Stimulated activated CD4-positive, alpha-beta T cell treated with anti-CD3 and anti-CD28 coated beads, Interleukin-1b, Interleukin-23, amount 100 ng/mL, for 24 hours (primary cell): ENCODE measurements around the gene NCAM2.
"Not testable (repeated sequence)": the region's sequence is repeated elsewhere in the genome, so short reads cannot be mapped to it uniquely, and the experiment has no call there.

Source experiments
- DNase-seq, 4 experiments: peaks; one replicate each; pipeline ENCODE4 v3.0.0-alpha.2; 2020; ENCODE audit warnings: low read depth in 4 of 4, low spot score in 1 of 4

Gene NCAM2

DNA sequence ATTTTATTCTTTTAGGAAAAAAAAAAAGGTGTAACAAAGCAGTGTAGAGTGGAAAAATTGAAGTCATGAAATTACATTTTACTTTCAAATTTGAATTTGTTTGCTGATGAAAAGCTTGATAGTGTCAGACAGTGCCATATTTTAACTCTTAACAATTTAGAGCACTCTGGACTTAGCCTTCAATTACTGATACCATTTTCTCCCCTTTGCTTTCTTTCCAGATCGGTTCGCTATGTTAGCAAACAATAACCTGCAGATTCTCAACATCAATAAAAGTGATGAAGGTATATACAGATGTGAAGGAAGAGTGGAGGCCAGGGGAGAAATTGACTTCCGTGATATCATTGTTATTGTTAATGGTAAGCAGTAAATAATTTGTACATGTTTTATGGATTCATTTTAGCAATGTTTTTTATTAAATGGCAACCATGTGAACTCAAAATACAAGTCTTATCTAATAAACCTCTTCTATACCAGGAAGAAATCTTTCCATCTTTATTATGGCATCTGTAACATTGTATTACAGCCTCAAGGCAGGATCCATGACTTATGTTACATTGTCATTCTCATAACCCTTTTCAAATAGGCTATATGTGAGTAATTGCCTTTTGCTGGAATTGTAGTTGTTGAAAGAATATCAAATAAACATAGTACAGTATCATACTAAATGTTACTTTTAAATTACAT, 293.8 kb downstream of the NCAM2 start:
- no peak for DNase-seq

DNA sequence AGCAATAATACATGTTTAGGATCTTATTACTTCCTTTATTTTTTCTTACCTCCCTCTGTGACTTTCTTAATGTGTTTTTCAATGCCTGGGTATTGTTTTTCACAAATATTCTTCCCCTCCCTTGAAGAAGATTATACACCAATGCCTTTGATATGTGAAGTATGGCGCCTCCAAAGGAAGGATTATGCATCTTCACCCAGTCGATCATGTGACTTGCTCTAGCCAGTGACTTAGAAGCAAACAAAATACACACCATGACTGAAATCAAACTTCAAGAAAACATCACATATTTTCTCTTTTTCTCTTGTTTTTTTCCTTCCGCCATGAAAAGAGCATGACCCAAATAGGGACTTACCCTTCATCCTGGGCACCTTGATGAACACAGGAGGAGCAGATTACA, 297.1 kb downstream of the NCAM2 start:
- DNase-seq = no peak

DNA sequence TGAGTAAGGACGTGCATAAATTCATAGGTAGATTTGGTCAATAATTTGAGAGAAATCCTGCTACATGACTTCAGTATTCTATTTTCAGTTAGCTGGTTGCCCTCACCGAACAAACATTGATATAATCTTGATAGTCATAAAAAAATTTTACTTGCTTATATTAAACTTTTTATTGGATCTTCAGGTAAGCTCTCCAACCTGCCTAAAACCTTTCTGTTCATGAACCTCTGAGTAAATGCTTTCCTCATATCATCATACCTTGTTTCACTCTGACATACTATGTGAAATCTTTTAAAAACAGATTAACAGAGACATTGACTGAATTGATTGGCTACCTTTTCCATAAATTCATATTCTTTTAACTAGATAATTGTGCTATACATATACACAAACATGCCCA, 299.0 kb downstream of the NCAM2 start:
- DNase-seq = no peak

DNA sequence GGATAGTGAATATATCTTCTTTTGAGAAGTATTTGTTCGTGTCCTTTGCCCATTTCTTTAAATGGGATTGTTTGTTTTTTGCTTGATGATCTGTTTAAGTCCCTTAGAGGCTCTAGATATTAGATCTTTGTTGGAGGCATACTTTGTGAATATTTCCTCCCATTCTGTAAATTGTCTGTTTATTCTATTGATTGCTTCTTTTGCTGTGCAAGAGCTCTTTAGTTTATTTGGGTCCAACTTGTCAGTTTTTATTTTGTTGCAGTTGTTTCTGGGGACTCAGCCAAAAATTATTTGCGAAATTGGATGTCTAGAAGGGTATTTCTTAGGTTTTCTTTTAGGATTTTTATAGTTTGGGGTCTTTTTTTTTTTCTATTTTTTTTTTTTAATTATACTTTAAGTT, 302.8 kb downstream of the NCAM2 start:
- no peak for DNase-seq

DNA sequence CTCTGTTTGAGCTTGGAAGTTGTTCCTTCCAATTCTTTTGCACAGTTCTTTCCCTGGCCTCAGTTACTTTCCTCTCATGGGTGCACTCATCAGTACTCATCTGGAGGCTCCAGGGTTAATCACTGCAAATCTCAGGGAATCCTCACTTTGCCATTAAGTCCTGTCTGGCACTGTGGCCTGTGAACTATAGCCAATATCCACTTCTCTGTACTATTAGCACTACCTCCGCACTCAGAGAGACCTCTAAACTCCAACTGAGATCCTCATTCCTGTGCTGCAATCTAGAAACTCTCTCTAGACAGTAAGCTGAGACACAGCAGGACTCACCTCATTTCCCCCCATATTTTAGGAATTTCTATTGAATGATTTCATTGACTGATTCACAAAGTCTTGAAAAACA, 311.3 kb downstream of the NCAM2 start:
- no peak for DNase-seq

DNA sequence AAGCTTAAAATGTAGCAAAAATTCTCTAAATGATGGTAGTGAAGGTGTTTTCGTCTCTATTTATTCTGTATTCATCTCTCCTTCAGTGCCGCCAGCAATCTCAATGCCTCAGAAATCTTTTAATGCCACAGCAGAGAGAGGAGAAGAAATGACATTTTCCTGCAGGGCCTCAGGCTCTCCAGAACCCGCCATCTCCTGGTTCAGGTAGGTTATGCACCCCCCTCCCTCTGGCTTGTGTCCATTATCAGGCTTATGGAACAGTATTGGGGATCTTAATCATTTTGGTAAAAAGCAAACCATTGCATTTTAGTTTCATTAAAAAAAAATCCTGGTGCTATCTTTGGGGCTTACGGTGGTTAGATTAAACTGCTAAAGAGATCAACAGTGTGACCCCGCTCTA, 326.1 kb downstream of the NCAM2 start:
- DNase-seq = no peak

DNA sequence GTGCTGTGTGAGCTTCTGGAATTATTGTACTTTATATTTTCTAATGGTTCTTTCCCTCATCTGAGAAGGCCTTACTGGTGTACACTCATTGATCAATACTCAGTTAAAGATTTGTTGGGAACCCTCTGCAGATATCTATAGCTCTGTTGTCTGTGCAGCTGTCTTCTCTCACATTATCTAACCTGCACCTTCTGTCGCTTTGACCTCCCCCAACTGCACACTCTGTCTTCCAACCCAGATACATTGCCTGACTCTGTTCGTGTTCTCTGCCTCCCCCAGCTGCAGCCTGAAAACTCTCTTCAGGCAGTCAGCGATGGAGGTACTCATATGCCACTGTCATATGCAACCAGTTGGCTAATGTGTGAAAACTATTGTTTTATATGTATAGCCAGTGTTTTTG, 334.3 kb downstream of the NCAM2 start:
- no peak for DNase-seq

DNA sequence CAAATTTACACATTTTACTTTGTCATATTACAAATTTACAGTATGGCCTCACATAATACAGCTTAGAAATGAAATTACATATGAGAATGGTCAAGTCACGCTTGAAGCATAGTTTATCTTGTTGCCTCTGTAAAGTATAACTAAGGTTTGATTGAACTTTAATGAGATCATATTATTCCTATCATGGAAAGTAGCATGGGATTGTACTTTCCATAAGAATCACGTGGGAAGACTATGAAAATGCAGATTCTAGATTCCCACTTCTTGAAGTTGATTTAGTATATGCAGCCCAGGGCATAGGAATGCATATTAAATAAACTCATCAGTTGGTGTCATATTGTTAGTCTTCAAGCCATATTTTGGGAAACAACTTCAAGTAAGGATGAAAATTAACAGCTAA, 342.8 kb downstream of the NCAM2 start:
- no peak for DNase-seq

DNA sequence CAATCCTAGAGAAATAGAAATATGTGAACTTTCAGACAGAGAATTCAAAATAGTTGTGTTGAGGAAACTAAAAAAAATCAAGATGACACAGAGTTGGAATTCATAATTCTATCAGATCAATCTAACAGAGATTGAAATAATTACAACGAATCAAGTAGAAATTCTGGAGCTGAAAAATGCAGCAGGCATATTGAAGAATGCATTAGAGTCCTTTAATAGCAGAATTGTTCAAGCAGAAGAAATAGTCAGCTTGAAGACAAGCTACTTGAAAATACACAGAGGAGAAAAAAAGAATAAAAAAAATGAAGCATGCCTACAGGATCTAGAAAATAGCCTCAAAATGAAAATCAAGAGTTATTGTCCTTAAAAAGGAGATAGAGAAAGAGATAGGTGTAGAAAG, 347.1 kb downstream of the NCAM2 start:
- DNase-seq = no peak

DNA sequence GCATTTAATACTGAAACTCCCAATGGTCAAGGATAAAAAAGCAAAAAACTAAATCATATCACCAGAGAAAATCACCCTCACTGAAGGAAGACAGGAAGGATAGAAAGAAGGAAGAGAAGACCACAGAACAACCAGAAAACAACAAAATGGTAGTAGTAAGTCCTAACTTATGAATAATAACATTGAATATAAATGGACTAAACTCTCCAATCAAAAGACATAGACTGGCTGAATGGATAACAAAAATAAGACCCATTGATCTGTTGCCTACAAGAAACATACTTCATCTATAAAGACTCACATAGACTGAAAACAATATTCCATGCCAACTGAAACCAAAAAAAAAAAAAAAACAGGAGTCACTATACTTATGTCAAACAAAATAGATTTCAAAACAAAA, 347.7 kb downstream of the NCAM2 start:
- no peak for DNase-seq

DNA sequence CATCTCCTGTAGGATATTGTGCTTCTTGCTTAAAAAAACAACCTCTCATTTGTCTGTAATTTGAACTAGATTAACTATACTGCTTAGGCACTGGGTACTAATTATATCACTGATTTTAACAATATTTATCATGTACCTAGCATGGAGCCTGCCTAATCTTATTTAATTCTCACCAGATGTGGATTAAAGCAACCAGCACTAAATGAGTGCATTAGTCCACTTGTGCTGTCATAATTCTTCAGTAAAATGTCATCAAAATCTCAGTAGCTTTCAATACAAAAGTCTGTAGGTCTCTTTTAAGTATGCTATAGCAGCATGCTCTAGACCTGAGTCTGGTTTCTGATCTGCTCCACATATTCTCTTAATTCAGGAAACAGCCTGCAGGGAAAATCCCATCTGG, 368.1 kb downstream of the NCAM2 start:
- no peak for DNase-seq

DNA sequence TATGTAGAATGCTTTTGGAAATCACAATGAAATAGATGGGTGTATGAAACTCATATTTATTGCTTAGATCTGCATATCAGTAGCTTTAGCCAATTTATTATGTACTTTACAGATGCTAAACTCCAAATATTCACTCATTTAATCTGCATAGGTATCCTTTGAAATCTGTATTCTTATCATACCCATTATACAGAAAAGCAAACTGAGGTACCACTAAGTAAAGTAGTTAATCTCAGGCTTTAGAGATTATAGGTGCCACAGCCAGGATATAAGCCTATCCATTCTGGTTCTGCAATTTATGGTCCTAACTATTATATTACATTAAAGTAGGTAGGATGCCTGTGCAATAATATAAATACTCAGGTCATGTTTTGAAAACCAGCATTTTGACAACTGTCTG, 369.4 kb downstream of the NCAM2 start:
- DNase-seq = no peak

DNA sequence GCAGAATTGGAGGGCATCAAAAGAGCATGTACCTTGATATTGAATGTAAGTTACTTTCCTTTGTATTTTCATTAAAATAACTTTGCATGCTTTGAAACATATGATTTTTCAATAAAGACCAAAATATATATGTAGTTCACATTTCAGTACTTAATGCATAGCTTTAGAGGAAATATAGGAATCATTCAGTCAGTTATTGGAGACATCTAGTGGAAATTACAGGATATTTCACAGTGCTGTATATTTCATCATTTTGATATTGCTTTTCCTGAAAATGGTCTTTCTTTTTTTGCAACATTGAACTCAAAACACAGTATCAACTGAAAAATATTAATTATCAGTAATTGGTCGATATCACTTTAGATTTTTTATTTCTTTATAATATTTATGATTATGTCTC, 375.8 kb downstream of the NCAM2 start:
- no peak for DNase-seq

DNA sequence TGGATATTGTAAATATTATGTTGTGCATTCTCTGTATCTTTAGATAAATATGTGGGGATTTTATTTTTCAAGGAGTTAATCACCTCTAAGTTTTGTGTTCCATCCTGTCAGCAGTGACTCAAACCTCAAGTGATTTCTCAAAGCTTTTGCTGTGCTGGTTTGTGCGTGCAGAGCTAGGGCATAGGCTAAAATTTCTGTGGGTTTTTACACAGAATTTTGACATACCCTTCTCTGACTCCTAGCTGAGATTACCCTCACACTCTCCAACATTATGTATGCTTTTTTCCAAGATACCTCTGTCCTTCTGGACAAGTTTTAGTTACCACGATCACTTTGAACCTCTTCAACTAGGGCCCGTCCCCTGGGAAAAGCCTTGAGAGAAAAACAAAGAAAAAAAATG, 384.9 kb downstream of the NCAM2 start:
- no peak for DNase-seq

DNA sequence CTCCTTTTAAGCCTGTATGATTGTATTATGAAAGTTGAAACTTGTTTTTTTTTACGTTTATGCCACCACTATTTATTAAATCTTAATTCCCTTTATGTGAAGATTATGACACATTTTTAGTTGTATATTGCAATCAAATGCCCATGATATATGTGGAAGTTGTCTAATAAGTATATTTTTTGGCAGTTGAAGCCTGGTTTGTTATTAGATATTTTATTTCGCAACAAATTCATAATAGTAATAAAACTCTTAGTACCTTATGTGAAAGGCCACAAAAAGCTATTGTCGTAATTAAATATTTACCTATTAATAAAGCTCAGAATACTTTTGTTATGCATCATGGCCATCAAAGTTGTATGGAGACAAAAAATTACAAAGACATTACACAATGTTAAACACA, 386.8 kb downstream of the NCAM2 start:
- no peak for DNase-seq

DNA sequence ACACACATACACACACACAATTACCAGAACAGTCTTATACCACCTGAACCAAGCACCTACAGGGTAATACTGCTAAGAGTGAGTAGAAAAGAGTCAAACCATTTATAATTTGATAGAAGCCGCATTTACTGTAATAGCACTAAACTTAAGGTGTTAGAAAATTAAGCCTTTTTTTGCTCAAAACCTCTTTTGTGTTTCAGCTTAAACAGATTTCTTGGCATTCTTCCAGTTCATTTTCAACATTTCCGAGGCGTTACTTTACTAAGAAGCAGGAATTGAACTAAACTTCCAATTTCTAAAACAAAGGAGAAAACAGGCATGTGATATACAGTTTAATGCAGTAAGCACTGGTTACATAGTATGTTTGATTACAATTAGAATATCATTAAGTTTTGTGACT, 387.2 kb downstream of the NCAM2 start:
- no peak for DNase-seq

DNA sequence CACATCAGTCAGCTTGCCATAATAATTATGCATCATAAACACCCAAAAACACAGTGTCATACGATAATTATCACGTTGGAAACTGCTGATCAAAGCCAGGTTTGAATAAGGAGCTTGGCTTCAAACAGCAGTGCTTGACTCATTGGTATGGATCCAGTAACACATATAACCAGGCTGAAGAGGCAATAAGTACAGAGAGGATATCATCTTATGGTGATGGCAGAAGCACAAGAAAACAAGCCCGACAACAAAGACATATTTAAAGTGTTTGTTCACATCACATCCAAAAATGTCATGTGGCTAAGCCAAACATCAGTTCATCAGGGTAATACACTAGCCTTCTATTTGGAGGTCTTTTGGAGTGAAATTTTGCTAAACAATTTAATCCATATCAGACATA, 389.7 kb downstream of the NCAM2 start:
- DNase-seq = no peak

DNA sequence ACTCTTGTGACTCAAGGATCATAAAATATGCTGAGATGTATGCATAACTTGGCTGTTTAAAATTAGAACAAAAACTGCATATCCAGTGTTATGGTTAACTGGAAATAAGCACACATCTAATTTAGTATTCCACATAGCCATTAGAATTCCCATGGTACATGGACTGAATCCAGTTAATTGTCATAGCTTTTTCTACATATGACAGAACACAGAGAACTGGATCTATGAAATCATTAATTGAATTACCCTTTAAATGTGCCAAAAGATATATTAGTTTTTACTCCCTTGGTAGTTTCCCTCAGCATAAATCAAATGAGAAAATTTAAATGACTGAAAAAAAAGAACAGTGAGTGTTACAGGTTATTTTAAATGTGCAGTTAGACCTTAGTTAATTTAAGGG, 395.9 kb downstream of the NCAM2 start:
- DNase-seq = no peak

DNA sequence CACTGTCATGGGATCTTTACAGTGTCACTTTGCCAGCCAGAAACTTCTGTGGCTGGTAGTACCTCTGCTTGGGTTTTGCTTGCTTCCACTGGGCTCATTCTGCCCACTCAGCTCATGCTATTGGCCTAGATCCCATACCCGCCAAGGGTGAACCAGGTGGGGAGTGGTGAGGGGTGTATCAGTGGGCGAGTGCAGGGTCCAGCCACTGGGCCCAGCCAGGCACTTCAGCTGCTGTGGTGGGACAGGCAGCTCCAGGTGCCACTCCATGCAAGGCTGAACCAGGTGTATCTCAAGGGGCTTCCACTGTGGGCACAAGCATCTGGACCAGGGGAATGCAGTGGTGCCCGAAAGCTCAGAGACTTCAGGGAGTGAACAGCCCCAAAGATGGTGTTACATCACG, 398.2 kb downstream of the NCAM2 start:
- DNase-seq = no peak

DNA sequence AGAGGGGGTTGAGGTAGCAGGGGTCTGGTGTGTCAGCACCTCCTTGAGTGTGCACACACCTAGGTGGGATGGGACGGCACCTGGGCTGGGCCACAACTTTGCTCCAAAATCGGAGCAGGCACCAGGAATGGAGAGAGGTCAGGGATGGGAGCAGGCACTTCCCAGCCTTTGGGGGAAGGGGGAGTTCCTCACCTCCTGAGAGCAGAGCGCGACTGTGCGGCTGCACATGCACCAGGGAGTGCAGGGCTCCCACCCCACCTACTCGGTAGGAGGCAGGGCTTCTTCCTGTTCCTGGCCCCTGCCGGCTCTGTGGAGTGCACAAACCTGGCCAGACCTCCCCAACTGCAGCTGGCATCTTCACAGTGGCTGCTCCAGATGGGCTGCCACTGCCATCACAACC, 399.3 kb downstream of the NCAM2 start:
- no peak for DNase-seq

DNA sequence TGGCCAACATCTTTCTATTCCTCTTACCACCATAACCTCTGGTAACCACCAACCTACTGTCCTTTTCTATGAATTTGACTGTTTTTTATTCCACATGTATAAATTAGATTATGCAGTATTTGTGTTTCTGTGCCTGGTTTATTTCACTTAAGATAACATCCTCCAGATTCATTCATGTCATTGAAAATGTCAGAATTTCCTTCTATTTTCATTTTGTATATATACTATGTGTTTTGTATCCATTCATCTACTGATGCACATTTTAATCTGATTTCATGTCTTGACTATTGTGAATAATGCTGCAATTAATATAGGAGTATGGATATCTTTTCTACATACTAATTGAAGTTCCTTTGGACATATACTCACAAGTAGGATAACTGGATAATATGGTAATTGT, 403.2 kb downstream of the NCAM2 start:
- no peak for DNase-seq

DNA sequence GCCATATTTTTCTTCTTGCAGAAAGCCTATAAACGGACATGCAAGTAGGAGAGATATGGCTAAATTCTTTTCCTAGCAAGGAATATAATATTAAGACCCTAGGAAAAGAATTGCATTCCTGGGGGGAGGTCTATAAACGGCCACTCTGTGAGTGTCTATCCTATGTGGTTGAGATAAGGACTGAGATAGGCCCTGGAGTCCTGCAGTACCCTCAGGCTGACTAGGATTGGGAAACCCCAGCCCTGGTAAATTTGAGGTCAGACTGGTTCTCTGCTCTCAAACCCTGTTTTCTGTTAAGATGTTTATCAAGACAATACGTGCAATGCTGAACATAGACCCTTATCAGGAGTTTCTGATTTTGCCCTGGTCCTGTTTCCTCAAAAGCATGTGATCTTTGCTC, 404.0 kb downstream of the NCAM2 start:
- DNase-seq = not testable (repeated sequence)

DNA sequence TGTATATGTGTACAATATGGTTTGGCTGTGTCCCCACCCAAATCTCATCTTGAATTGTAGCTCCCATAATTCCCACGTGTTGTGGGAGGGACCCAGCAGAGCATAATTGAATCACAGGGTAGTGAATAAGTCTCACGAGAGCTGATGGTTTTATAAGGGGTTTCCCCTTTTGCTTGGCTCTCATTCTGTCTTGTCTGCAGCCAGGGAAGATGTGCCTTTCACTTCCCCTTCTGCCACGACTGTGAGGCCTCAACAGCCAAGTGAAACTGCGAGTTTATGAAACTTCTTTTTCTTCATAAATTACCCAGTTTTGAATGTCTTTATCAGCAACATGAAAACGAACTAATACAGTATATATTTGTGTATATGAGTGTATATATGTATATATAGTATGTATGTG, 406.1 kb downstream of the NCAM2 start:
- DNase-seq = not testable (repeated sequence)

DNA sequence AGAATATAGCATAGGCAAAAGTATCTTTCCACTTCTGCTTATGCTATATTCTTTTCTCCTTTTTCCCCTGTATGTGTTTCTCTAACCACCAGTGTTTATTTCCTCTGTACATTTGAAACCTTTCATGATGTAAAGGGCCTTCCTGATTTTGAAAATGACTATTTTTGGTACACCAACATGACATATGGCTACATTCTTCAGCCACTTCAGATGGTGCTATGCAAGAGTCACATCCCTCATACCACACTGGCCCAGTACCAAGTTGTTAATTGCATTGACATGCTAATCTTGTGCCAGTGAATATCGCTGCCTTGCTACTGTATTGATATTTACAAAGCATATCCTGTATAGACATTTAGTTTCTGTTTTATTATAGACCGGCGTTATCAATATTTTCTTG, 408.7 kb downstream of the NCAM2 start:
- DNase-seq = no peak
